Epithelial cell of proximal tubule (primary cell): ENCODE measurements around the gene CDC42BPA. TPM values are rescaled to one million over a fixed set of nuclear protein-coding genes. Genes with fewer than 3 reads are reported as not detected.

Experiments
- DNase-seq: peaks from one replicate; pipeline ENCODE4 v3.0.0-alpha.2; 2011; ENCODE audit warnings: low read depth
- H3K4me3 ChIP-seq: 2 replicates; pipeline ENCODE4 v1.5.1; 2011; ENCODE audit warnings: low read depth, mild to moderate bottlenecking, low read length
- CTCF ChIP-seq: conservative IDR thresholded peaks from 2 replicates; pipeline ENCODE4 v1.5.1; 2012; ENCODE audit warnings: low read depth, mild to moderate bottlenecking, low read length
- total RNA-seq: library from RNA; depleted of rRNA; stranded (reverse); fragments of >200 nt; gene quantifications from 2 replicates; pipeline ENCODE4 v1.2.3, GENCODE V29; 2015

Gene CDC42BPA
- total RNA-seq, 1 donor from 2014 or later: 15.6 TPM

DNA sequence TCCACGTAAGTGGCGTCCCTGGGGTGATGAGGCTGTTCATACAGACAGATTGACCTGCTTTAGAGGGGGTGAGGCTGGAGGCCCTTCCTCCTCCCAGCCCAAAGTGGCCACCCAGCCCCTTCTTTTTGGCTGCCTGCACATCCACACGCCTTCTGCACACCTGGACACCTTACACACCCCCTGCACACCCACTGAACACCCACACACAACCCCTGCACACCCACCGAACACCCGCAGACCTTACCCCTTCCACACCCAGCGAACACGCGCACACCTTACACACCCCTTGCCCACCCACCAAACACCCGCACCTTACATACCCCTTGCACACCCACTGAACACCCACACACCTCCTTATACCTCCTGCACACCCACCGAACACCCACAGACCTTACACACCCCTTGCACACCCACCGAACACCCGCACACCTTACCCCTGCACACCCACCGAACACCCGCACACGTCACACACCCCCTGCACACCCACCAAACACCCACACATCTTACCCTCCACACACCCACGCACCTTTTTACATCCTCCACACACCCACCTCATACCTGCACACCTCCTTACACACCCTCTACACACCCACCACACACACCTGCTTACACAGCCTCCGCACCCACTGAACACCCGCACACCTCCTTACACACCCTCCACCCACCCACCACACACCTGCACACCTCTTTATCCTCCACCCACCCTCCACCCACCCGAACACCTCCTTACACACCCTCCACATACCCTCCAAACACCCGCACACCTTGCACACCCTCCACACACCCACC is 340.5 kb downstream of the CDC42BPA start:
- no peak for TF ChIP-seq CTCF
- DNase-seq: no peak
- H3K4me3 ChIP-seq: no peak overlapping the region

- no peak overlapping the region for H3K4me3 ChIP-seq
- no peak for DNase-seq
- no peak for TF ChIP-seq CTCF
Observed at GRCh38 chr1:226976978-226977642, 341.2 kb downstream of the CDC42BPA start.

DNA sequence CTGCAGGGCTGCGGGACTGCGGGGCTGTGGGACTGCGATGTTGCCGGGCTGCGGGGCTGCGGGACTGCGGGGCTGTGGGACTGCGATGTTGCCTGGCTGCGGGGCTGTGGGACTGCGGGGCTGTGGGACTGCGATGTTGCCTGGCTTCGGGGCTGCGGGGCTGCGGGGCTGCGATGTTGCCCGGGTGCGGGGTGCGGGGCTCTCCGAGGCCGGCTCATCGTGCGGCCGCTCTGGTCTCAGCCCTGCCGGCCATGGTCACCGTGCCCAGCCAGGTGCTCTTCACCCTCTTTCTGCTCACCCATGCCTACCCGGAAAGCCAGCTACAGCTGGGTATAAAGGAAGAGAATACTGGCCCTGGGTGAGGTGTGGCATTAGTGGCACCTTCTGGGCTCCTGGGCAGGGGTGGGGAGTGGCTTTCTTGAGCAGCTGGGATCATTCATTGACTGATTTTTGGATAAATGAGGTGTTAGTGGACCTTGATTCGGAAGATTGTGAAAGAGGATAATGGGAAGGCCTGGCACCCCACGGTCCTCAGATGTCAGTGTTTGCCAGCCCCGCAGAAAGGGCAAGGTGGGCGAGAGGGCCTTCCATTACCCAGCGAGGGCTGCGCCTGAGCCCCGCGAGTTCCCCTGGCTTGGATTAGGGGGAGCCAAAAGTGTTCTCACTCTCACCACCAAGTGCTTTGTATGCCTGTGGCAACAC is 341.9 kb downstream of the CDC42BPA start:
- DNase-seq: no peak
- no peak for TF ChIP-seq CTCF
- no peak overlapping the region for H3K4me3 ChIP-seq

DNA sequence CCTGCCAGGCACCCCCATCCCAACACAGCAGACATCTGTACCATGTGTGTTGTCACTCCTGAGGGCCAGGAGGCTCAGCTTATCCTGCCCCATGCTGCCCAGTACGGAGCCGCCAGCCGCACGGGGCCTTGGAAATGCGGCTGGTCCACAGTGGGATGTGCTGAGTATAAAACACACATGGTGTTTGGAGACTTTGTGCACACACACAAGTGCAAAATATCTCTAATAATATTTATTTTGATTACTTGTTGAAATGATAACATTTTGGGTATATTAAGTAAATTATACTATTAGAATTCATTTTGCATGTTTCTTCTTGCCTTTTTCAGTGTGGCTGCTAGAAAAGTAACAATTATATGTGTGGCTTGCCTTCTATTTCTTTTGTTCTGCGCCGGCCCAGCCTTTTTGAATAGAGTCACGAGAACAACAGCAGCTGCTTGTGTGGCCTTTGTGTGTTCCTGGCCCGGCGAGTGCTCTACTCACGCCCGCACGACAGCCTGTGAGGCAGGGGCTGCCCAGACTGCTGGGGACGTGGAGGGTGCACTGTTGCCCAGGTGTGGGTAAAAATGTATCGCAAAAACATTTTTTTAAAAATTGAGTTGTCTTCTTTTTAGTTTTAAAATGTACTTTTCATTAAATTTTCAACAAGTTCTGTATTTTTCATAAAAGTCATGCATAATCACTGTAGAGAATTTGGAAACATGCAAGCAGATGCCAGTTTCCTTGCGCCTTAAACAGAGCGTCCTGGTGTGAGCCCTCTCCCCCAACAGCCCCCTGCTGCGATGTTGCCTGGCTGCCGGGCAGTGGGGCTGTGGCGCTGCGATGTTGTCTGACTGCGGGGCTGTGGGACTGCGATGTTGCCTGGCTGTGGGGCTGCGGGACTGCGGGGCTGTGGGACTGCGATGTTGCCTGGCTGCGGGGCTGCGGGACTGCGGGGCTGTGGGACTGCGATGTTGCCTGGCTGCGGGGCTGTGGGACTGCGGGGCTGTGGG is 342.7 kb downstream of the CDC42BPA start:
- no peak for DNase-seq
- no peak for TF ChIP-seq CTCF
- H3K4me3 ChIP-seq: no peak overlapping the region

- DNase-seq: no peak
- H3K4me3 ChIP-seq: no peak overlapping the region
- no peak for TF ChIP-seq CTCF
Observed at GRCh38 chr1:226974544-226975258, 343.6 kb downstream of the CDC42BPA start.
